LNCAP (cell line): ENCODE measurements around the gene CXCL12.

Source experiments
- TF ChIP-seq, protein P1 (sequence below): fragments of 450-650 bp; IDR thresholded peaks from 2 replicates; pipeline ENCODE4 v1.5.1; 2017; ENCODE audit warnings: mild to moderate bottlenecking

Gene CXCL12

GRCh38 chr10:44344727-44345126 lies 40.2 kb downstream of the CXCL12 start:
- TF ChIP-seq, protein P1, sequence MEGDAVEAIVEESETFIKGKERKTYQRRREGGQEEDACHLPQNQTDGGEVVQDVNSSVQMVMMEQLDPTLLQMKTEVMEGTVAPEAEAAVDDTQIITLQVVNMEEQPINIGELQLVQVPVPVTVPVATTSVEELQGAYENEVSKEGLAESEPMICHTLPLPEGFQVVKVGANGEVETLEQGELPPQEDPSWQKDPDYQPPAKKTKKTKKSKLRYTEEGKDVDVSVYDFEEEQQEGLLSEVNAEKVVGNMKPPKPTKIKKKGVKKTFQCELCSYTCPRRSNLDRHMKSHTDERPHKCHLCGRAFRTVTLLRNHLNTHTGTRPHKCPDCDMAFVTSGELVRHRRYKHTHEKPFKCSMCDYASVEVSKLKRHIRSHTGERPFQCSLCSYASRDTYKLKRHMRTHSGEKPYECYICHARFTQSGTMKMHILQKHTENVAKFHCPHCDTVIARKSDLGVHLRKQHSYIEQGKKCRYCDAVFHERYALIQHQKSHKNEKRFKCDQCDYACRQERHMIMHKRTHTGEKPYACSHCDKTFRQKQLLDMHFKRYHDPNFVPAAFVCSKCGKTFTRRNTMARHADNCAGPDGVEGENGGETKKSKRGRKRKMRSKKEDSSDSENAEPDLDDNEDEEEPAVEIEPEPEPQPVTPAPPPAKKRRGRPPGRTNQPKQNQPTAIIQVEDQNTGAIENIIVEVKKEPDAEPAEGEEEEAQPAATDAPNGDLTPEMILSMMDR, result no peak

DNA sequence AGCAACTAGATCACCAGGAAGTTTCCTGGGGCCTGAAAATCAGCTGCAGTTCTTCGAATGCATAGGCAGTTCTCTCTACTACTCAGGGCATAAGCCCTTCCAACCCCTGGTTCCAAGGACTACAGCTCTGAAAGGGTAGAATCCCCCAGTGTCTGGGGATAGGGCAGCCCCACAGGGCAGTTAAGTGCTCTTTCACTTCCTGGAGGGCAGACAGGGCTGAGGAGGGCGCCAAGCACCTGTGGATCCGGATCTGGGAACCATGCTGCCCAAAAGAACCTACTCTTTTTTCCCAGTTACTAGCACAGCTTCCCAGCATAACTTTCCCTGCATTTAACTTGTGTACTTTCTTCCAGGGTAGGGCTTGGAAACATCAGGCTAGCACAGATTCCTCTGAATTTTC lies 41.1 kb downstream of the CXCL12 start:
- TF ChIP-seq, protein P1, result no peak; the same call in 1 of the 2 replicates

GRCh38 chr10:44341886-44342285 lies 43.0 kb downstream of the CXCL12 start:
- TF ChIP-seq, protein P1, result no peak

- TF ChIP-seq, protein P1, result no peak
These were observed 44.3 kb downstream of the CXCL12 start for GRCh38 chr10:44340557-44340956.

DNA sequence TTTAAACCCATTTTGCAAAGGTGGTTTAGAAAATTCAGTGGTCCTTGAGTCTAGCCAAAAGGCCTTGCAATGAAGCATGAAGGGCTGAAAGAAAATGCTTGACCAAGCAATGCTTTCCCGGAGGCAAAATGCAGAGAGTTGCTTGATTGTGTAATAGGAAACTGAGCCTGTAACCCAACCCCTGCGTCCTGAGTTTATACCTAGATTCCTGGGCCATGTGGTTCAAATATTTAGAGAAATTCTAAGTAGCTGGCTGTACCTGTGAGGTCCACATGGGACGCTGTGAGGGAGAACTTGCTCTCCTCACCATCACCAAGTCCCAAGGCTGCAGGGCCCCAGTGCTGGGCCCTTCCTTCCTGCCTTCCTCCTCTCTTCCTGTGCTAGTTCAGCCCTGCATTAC lies 45.7 kb downstream of the CXCL12 start:
- TF ChIP-seq, protein P1, result no peak

- TF ChIP-seq, protein P1, result no peak
These were observed 47.8 kb downstream of the CXCL12 start for GRCh38 chr10:44337081-44337480.

DNA sequence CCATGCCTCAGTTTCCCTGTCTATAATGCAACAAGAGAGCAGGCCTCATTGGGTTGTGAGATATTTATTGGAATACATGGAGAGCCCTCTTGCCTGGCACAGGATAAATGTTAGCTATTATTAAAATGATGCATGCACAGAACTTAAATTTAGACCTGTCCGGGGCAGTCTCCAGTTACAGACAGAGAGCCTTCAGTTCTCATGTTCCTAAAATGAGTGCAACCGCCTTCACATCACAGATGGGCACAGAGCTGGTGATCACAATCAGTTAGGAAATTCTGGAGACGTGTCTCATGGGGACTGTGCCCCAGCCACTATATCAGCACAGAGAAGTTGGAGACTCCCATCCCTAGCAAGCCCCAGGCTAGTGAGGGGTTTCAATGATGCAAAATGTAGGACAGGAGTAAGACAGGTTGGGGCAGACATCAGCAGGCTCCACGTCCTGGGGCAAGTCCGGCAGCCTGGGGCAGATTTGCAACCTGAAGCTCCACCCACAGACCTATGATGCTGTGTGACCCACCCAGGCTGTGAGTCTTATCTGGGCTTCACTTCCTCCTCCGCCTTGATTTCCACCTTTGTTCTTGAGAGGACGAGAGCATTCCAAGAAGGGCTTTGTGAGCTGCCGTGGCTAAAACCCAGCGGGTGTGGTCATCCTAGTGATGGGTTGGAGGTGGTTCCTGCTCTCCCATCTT lies 49.4 kb downstream of the CXCL12 start:
- TF ChIP-seq, protein P1, result no peak
